Activated naive CD8-positive, alpha-beta T cell treated with anti-CD3 and anti-CD28 coated beads, Interleukin-2, amount 10 ng/mL, durations not matched to agents 7 days and 5 days (primary cell): ENCODE data around the gene SLC7A6. TPM values are rescaled to one million over a fixed set of nuclear protein-coding genes. Genes with fewer than 3 reads are reported as not detected.
A peak's percentile ranks its signal among the peaks of the same experiment; 100 is the strongest.

Source experiments
- ATAC-seq: fragments of 150-1000 bp; cut with Tn5 transposase; one replicate; pipeline ENCODE4 v1.10.0; 2021; ENCODE audit warnings: low read depth, moderate library complexity
- POLR2A ChIA-PET: fragments of 350-600 bp; sonication (Branson Sonifier 250); formaldehyde crosslinking; loops from one replicate; lab custom pipeline; 2021; ENCODE audit warnings: antibody characterized with exemption; lab: Charles Lee
- DNase-seq: peaks from one replicate; pipeline ENCODE4 v3.0.0; 2021
- H3K27ac Mint-ChIP-seq: one replicate; pipeline ENCODE4 v1.8.0; 2022; ENCODE audit warnings: mild to moderate bottlenecking, mixed read lengths
- H3K27me3 Mint-ChIP-seq: one replicate; pipeline ENCODE4 v1.8.0; 2022; ENCODE audit warnings: mild to moderate bottlenecking, moderate library complexity, mixed read lengths
- H3K36me3 Mint-ChIP-seq: one replicate; pipeline ENCODE4 v1.8.0; 2021; ENCODE audit warnings: mild to moderate bottlenecking, mixed read lengths
- H3K4me1 Mint-ChIP-seq: one replicate; pipeline ENCODE4 v1.8.0; 2021; ENCODE audit warnings: mixed read lengths
- H3K4me3 Mint-ChIP-seq: one replicate; pipeline ENCODE4 v1.8.0; 2022; ENCODE audit warnings: mild to moderate bottlenecking, moderate library complexity, mixed read lengths
- H3K9me3 Mint-ChIP-seq: one replicate; pipeline ENCODE4 v1.8.0; 2021; ENCODE audit warnings: mixed read lengths
- total RNA-seq, 2 experiments: library from RNA; stranded (reverse); gene quantifications; one replicate each; pipeline ENCODE4 v1.2.3, GENCODE V29; 2021

Gene SLC7A6
- total RNA-seq, 2 experiments from 2014 or later: 110 to 113 TPM

- H3K4me1 Mint-ChIP-seq: peaks cover 32% of the 10 kb centered on the region
- H3K36me3 Mint-ChIP-seq: peaks cover 57% of the 10 kb centered on the region
- H3K27me3 Mint-ChIP-seq: no peaks in the 10 kb centered on the region
- H3K4me3 Mint-ChIP-seq: no peak overlapping the region
- DNase-seq: no peak
- POLR2A ChIA-PET: interaction anchor here (3.5 kb wide), 1 partner anchor 14 kb away, joined by 29 read pairs; no protein-coding TSS in a partner anchor
- H3K27ac Mint-ChIP-seq: no peak overlapping the region
- no peak for ATAC-seq
- no peaks in the 10 kb centered on the region for H3K9me3 Mint-ChIP-seq
Measured at GRCh38 chr16:68342620-68343019, 78.3 kb downstream of the SLC7A6 start.

- POLR2A ChIA-PET: interaction anchor here (3.5 kb wide), 1 partner anchor 14 kb away, joined by 29 read pairs; no protein-coding TSS in a partner anchor
- Mint-ChIP-seq H3K27ac (no peak overlapping the region), H3K27me3 (no peaks in the 10 kb centered on the region), H3K9me3 (no peaks in the 10 kb centered on the region), H3K4me3 (no peak overlapping the region), H3K4me1 (peaks cover 34% of the 10 kb centered on the region), H3K36me3 (peaks cover 57% of the 10 kb centered on the region)
- DNase-seq: no peak
- no peak for ATAC-seq
Measured at GRCh38 chr16:68343137-68343536, 78.8 kb downstream of the SLC7A6 start.

GRCh38 chr16:68344252-68344651 is 79.9 kb downstream of the SLC7A6 start:
- no peak overlapping the region for H3K27ac Mint-ChIP-seq
- DNase-seq (no peak), ATAC-seq (no peak)
- no peaks in the 10 kb centered on the region for H3K9me3 Mint-ChIP-seq
- no peaks in the 10 kb centered on the region for H3K27me3 Mint-ChIP-seq
- no peak overlapping the region for H3K4me3 Mint-ChIP-seq
- peaks cover 59% of the 10 kb centered on the region for H3K36me3 Mint-ChIP-seq
- H3K4me1 Mint-ChIP-seq: peaks cover 34% of the 10 kb centered on the region
- POLR2A ChIA-PET: interaction anchor here (3.5 kb wide), 1 partner anchor 13 kb away, joined by 29 read pairs; no protein-coding TSS in a partner anchor

GRCh38 chr16:68345351-68345810 is 81.1 kb downstream of the SLC7A6 start:
- Mint-ChIP-seq H3K9me3 (no peaks in the 10 kb centered on the region), H3K27me3 (no peaks in the 10 kb centered on the region), H3K4me1 (peaks cover 33% of the 10 kb centered on the region), H3K4me3 (peak overlapping the region; percentile 72), H3K27ac (peak overlapping the region; percentile 80), H3K36me3 (peaks cover 60% of the 10 kb centered on the region)
- peak; percentile 98 for ATAC-seq
- DNase-seq: peak; percentile 69
- POLR2A ChIA-PET: interaction anchor here (3.5 kb wide), 1 partner anchor 12 kb away, joined by 29 read pairs; no protein-coding TSS in a partner anchor

DNA sequence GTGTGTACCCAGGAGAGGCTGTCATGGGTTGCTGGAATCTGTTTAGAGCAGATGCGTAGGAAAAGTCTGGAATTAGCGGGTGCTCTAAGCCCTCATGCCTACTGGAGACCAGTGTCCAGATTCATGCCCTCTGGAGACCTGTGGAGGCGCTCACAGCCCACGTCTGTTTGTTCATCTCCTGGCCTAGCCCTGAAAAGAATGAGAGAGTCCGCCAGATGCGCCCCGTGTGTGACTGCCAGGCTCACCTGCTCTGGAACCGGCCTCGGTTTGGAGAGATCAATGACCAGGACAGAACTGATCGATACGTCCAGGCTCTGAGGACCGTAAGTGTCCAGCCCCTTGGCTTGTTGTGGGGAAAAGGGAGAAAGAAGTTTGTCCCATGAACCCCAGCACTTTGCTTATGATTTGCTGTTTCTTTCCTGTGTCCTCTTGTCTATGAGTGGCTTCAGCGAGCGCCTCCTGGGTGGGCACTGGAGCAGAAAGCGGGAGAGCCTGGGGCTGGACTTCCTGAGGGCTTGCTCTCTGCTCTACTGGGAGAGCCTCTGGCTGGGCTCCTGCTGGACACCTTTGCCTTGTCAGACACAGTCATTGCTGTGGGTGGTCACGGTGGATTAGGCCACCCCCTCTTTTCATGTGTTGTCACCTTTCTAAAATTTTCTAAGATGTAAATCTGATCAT is 81.8 kb downstream of the SLC7A6 start:
- POLR2A ChIA-PET: interaction anchor here (1.9 to 3.5 kb wide), 2 partner anchors 10 to 11 kb away, joined by 13 to 29 read pairs; no protein-coding TSS in a partner anchor
- peak overlapping the region; percentile 72 for H3K4me3 Mint-ChIP-seq
- H3K4me1 Mint-ChIP-seq: peaks cover 35% of the 10 kb centered on the region
- no peaks in the 10 kb centered on the region for H3K9me3 Mint-ChIP-seq
- DNase-seq (no peak), ATAC-seq (no peak)
- no peaks in the 10 kb centered on the region for H3K27me3 Mint-ChIP-seq
- H3K27ac Mint-ChIP-seq: peak overlapping the region; percentile 80
- peaks cover 56% of the 10 kb centered on the region for H3K36me3 Mint-ChIP-seq

GRCh38 chr16:68346892-68347480 is 82.7 kb downstream of the SLC7A6 start:
- DNase-seq (no peak), ATAC-seq (no peak)
- peak overlapping the region; percentile 72 for H3K4me3 Mint-ChIP-seq
- peak overlapping the region; percentile 80 for H3K27ac Mint-ChIP-seq
- POLR2A ChIA-PET: interaction anchor here (0.8 to 1.9 kb wide), 3 partner anchors 9 to 15 kb away, joined by 4 to 13 read pairs (median 4); no protein-coding TSS in a partner anchor
- H3K4me1 Mint-ChIP-seq: peaks cover 36% of the 10 kb centered on the region
- peaks cover 62% of the 10 kb centered on the region for H3K36me3 Mint-ChIP-seq
- no peaks in the 10 kb centered on the region for H3K9me3 Mint-ChIP-seq
- no peaks in the 10 kb centered on the region for H3K27me3 Mint-ChIP-seq

DNA sequence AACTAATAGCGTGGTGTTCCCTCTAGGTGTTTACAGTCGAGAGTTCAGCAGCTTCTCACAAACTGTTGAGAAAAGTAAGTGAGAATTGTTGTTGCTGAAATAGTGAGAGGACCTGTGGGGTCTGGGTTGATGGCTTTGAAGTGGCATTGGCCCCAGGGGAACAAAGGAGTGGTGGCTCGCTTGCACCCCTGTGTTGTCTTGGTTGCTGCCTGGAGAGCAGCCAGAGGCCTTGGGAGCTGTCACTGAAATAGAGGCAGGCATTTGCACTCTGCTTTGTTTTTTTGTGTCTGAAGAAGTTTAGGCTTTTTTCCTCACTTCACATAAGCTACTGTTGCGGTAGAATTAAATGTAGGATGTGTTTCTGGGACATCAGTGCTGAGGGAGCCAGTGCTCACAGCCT is 83.3 kb downstream of the SLC7A6 start:
- DNase-seq: no peak
- peaks cover 62% of the 10 kb centered on the region for H3K36me3 Mint-ChIP-seq
- POLR2A ChIA-PET: interaction anchor here (1.4 to 1.9 kb wide), 2 partner anchors 9 to 13 kb away, joined by 4 to 13 read pairs; no protein-coding TSS in a partner anchor
- no peak for ATAC-seq
- H3K27ac Mint-ChIP-seq: peak overlapping the region; percentile 80
- no peaks in the 10 kb centered on the region for H3K9me3 Mint-ChIP-seq
- H3K27me3 Mint-ChIP-seq: no peaks in the 10 kb centered on the region
- H3K4me3 Mint-ChIP-seq: peak overlapping the region; percentile 72
- H3K4me1 Mint-ChIP-seq: peaks cover 36% of the 10 kb centered on the region

GRCh38 chr16:68348639-68349445 is 84.5 kb downstream of the SLC7A6 start:
- no peak overlapping the region for H3K27ac Mint-ChIP-seq
- POLR2A ChIA-PET: interaction anchor here (1.4 kb wide), 1 partner anchor 12 kb away, joined by 4 read pairs; no protein-coding TSS in a partner anchor
- peaks cover 36% of the 10 kb centered on the region for H3K4me1 Mint-ChIP-seq
- no peak for ATAC-seq
- H3K4me3 Mint-ChIP-seq: peak overlapping the region; percentile 8
- H3K9me3 Mint-ChIP-seq: no peaks in the 10 kb centered on the region
- peaks cover 65% of the 10 kb centered on the region for H3K36me3 Mint-ChIP-seq
- H3K27me3 Mint-ChIP-seq: no peaks in the 10 kb centered on the region
- DNase-seq: no peak

DNA sequence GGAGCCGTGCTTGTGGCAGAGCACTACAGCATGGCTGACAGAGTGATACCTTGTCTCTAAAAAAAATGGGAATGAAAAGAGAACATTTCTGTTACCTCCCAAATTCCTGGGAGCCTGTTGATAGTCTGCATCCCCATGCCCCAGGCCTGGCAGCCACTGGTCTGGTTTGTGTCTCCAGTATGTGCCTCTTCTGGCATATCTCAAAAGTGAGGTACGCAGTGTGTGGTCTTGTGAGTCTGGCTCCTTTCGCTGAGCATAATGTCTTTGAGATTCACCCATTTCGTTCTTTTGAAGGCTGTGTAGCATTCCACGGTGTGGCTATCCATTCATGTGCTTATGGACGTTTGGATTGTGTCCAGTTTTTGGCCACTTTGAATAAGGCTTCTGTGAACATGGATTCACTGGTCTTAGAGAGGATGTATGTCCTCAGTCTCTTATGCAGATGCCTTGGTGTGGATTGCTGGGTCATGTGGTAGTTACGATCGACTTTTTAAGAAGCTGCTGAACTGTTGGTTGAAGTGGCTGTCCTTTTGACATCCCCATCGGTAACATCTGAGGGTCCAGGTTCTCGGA is 85.6 kb downstream of the SLC7A6 start:
- H3K4me3 Mint-ChIP-seq: no peak overlapping the region

DNA sequence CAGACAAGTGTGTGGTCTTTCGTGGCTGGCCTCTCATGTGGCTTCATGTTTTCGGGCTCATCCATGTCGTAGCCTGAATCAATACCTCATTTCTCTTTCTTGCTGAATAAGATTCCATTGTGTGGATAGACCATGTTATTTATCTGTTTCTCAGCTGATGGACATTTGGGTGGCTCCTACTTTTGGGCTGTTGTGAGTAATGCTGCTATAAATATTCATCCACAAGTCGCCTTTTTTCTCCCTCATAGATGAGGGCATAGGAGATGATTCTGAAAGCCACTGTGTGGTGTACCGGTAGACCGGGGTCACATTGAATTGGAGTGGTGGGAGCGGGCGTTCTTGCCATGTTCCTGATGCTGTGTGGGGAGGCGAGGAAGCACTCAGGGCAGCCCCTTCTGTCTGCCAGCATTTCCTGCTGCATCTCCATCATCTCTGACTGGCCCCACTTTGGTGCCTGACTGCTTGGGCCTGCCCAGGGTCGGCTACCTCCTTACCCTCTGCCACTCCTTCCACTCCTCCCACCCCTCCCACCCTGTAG is 86.6 kb downstream of the SLC7A6 start:
- POLR2A ChIA-PET: no interaction called here

More for the DNA sequence above, 85.6 kb downstream of the SLC7A6 start:
- Mint-ChIP-seq H3K4me1 (peaks cover 36% of the 10 kb centered on the region), H3K9me3 (no peaks in the 10 kb centered on the region), H3K27ac (no peak overlapping the region), H3K27me3 (no peaks in the 10 kb centered on the region), H3K36me3 (peaks cover 72% of the 10 kb centered on the region)
- POLR2A ChIA-PET: no interaction called here
- DNase-seq (no peak), ATAC-seq (no peak)

More for the DNA sequence above, 86.6 kb downstream of the SLC7A6 start:
- ATAC-seq (no peak), DNase-seq (no peak)
- Mint-ChIP-seq H3K9me3 (no peaks in the 10 kb centered on the region), H3K4me3 (no peak overlapping the region), H3K4me1 (peaks cover 33% of the 10 kb centered on the region), H3K36me3 (peaks cover 72% of the 10 kb centered on the region), H3K27ac (no peak overlapping the region), H3K27me3 (no peaks in the 10 kb centered on the region)
